Brain microvascular endothelial cell (primary cell): ENCODE results near the gene SYN1.

ENCODE experiments used
- DNase-seq: peaks from one replicate; pipeline ENCODE4 v3.0.0-alpha.2; 2020
- H3K27ac ChIP-seq: fragments of 250-450 bp; sonication (Bioruptor Pico); 2 replicates; pipeline ENCODE4 v1.5.1; 2020; ENCODE audit warnings: mild to moderate bottlenecking, moderate library complexity
- H3K27me3 ChIP-seq: fragments of 250-450 bp; sonication (Bioruptor Pico); replicated peaks from 2 replicates; pipeline ENCODE4 v1.5.1; 2020; ENCODE audit warnings: mild to moderate bottlenecking
- H3K36me3 ChIP-seq: fragments of 250-450 bp; sonication (Bioruptor Pico); replicated peaks from 2 replicates; pipeline ENCODE4 v1.5.1; 2020; ENCODE audit warnings: mild to moderate bottlenecking
- H3K4me3 ChIP-seq: 2 replicates; pipeline ENCODE4 v1.5.1; 2011; ENCODE audit warnings: low read depth, mild to moderate bottlenecking, control low read depth, low read length, moderate library complexity
- CTCF ChIP-seq: IDR thresholded peaks from 2 replicates; pipeline ENCODE4 v1.5.1; 2011; ENCODE audit warnings: low read depth, mild to moderate bottlenecking, moderate library complexity, low read length, control low read depth, inconsistent platforms; ENCODE audit errors: missing control alignments
- in situ Hi-C: cut with HindIII; loops from 2 replicates; pipeline ENCODE4 v1.10.0; 2017; ENCODE audit warnings: low sequenced_read_pairs, low pct_ligation_motif_present

Gene SYN1

DNA sequence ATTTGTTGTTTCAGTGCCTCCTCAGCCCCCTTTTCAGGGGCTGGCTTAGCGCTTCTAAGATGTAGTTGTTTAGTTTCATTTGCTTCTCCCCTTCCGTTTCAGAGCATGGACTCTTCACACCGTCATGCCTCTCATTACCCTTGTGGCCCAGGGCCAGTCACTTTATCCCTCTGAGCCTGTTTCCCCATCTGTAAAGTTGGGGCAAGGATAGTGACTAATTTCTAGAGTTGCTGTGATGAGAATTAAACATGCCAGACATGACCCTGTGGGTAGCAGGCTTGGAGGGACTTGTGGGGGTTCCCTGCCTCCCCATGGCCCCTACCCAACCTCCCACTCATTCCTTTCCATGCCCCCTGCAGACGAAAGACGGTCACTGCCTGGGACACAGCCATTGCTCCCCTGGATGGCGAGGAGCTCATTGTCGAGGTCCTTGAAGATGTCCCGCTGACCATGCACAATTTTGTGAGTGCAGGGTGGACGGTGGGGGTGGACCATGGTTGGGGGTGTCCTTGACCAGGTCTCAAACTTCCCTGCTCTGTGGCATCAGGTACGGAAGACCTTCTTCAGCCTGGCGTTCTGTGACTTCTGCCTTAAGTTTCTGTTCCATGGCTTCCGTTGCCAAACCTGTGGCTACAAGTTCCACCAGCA, 55.1 kb downstream of the SYN1 start:
- peaks cover 18% of the 10 kb centered on the region for H3K36me3 ChIP-seq
- in situ Hi-C loops, result no loop called here
- DNase-seq, result no peak
- TF ChIP-seq CTCF, result peak; percentile 9
- peak overlapping the region; percentile 19 for H3K27ac ChIP-seq
- H3K4me3 ChIP-seq, result no peak overlapping the region
- no peaks in the 10 kb centered on the region for H3K27me3 ChIP-seq

DNA sequence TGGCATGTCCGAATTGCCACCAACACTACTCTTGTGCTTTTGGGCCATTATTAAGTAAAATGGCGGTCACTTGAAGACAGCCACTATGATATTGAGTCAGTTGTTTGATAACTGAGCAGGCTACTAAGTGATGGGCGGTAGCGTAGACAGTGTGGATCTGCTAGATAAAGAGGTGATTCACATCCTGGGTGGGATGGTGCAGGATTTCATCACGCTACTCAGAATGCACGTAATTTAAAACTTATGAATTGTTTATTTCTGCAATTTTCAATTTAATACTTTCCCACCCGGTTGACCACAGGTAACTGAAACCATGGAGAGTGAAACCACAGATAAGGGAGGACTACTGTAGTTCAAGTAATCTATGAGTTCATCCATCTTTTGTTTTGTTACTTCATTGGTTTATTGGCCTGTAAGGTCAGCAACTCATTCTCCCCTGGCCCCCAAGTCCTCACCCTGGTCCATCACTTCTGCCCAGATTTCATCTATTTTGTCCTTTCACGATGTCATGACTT, 55.8 kb downstream of the SYN1 start:
- H3K27me3 ChIP-seq, result no peaks in the 10 kb centered on the region
- no peak overlapping the region for H3K4me3 ChIP-seq
- H3K27ac ChIP-seq, result peak overlapping the region; percentile 31
- TF ChIP-seq CTCF, result no peak
- peaks cover 18% of the 10 kb centered on the region for H3K36me3 ChIP-seq
- peak; percentile 78 for DNase-seq
- in situ Hi-C loops, result no loop called here

DNA sequence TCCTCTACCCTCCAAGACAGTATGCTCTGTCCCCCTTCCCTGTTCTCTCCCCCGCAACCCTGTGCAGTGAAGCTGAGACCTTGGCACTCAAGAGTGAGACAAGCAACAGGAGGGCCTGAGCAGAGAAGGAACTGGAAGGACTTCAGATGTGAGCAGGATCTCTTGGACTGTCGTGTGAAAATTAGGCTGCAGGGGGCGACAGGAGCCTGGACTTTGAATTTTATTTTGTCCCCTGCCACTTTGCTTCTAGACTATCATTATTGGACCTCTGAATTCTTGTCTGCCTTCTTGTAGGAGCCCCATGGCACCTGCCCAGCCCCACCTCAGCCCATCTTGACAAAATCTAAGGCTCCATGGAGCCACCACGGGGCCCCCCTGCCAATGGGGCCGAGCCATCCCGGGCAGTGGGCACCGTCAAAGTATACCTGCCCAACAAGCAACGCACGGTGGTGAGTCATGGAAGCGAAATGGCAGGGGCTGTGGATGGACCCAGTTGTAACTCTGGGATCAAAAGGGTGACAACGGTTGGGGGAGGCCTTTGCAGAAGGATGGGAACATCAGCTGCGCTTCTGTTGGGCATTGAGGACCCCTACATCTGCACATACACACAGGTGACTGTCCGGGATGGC, 56.9 kb downstream of the SYN1 start:
- in situ Hi-C loops, result no loop called here
- Histone ChIP-seq H3K4me3 (no peak overlapping the region), H3K27me3 (no peaks in the 10 kb centered on the region), H3K27ac (peak overlapping the region; percentile 31), H3K36me3 (peaks cover 18% of the 10 kb centered on the region)
- DNase-seq, result no peak
- peak; percentile 53 for TF ChIP-seq CTCF

DNA sequence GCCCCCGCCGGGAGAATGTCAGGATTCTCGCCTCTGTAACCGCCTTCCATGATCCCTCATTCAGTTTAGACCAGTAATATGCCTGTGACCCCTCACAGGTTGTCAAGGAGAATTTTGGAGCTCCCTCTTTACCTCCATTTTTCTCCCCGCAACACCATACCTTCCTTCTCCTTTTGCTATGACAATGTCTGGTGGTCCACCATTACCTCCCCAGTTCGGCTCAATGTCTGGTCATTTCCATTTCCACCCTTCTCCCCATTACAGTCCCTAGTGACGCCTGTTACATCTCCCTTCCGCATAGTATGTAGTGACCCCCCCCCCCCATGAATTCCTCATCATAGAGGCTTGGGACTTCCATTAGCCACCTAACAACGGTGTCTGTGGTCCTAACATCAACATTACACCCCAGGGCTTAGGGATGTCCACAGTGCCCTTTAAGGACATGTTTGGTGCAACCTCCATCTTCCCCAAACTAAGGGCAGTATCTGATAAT, 58.0 kb downstream of the SYN1 start:
- no peak for DNase-seq
- Histone ChIP-seq H3K27ac (peak overlapping the region; percentile 99), H3K27me3 (no peaks in the 10 kb centered on the region), H3K36me3 (peaks cover 13% of the 10 kb centered on the region), H3K4me3 (peak overlapping the region; percentile 68)
- no peak for TF ChIP-seq CTCF
- in situ Hi-C loops, result no loop called here

DNA sequence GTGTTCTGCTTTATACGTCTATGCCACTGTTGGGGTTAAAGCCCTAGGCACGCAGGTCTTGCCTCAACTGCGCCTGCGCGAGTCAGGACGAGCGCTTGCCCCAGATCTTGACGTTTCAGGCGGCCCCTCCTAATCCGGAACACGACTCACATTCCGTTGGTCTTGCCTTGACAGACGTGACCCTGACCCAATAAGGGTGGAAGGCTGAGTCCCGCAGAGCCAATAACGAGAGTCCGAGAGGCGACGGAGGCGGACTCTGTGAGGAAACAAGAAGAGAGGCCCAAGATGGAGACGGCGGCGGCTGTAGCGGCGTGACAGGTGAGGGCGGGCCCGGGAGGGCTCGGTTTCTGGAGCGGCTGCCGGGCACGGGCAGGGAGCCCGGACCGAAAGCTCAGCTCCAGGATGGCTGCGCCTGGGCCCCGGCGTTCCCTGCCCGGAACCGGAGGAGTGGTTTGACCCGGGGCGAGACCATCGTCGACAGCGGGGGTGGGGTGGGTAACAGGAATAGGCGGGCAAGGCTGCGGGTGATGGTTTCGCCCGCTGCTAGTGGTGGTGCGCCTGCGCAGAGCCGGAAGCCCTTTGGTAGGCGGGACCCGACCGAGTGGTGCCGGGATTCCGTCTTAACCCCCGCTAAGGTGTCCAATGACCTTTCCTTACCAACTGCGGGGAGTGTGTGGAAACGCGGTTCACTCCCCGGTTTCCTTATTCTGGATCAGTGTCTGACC, 58.6 kb downstream of the SYN1 start, which contains the start of gene ARAF:
ARAF (plus strand) TSS at position 272 of the 725 bp plus-strand sequence. CDS start 1,763 bp downstream, outside the sequence.
- peak; percentile 98 for DNase-seq
- H3K4me3 ChIP-seq, result peak within 1 kb of the TSS; percentile 68
- in situ Hi-C loops, result no loop called here
- H3K27ac ChIP-seq, result peak within 1 kb of the TSS; percentile 99
- peaks cover 11% of the 10 kb centered on the region for H3K36me3 ChIP-seq
- H3K27me3 ChIP-seq, result no peaks in the 10 kb centered on the region
- no peak for TF ChIP-seq CTCF
